ENCODE results near the gene UBE2V1. TPM values are rescaled to one million over a fixed set of nuclear protein-coding genes. Genes with fewer than 3 reads are reported as not detected.
A peak's percentile ranks its signal among the peaks of the same experiment; 100 is the strongest.

The UBE2V1 gene
- total and polyA plus RNA-seq, 2 of the 13 experiments (the other 11 are each of a cell fraction or from before 2014, with no cell fraction given) = 81.3 to 132 TPM

DNA sequence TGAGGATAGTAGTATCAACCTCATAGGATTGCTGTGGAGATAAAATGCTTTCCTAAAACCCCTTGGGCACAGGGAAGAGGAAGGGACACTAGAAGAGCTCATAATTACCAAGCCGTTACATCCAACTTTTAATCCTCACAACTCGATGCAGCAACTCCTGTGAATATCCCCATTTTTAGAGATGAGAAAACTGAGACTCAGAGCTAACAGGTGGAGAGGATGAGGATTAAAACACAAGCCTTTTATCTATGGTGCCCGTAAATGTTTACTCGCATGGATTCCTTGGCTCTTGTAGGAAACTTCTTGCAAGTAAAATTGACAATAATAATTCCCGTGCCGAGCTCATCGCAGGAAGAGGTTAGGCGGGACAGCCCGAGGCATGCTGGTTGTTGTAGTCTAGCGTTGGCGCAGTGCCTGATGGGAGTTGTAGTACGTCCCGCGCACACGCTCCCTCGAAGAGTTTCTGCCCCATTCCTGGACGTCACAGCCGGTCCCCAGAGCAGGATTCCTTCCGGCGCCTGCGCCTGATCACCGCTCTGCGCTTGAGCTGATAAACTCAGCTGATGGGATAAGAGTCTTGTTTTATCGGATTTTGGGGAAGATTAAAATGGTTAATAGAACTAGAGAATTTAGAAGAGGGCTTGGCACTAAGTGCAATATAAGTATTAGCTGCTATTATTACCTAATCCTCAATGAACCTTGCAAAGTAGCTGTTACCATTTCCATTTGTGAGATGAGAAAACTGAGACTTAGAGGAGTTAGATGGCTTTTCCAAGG, 2.8 kb upstream of the UBE2V1 start (continued):
- TF ChIP-seq, protein P1, sequence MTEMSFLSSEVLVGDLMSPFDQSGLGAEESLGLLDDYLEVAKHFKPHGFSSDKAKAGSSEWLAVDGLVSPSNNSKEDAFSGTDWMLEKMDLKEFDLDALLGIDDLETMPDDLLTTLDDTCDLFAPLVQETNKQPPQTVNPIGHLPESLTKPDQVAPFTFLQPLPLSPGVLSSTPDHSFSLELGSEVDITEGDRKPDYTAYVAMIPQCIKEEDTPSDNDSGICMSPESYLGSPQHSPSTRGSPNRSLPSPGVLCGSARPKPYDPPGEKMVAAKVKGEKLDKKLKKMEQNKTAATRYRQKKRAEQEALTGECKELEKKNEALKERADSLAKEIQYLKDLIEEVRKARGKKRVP (CRISPR knock-in tag; IDR thresholded peaks at IDR 0.05) = no peak
- TF ChIP-seq, protein P2, sequence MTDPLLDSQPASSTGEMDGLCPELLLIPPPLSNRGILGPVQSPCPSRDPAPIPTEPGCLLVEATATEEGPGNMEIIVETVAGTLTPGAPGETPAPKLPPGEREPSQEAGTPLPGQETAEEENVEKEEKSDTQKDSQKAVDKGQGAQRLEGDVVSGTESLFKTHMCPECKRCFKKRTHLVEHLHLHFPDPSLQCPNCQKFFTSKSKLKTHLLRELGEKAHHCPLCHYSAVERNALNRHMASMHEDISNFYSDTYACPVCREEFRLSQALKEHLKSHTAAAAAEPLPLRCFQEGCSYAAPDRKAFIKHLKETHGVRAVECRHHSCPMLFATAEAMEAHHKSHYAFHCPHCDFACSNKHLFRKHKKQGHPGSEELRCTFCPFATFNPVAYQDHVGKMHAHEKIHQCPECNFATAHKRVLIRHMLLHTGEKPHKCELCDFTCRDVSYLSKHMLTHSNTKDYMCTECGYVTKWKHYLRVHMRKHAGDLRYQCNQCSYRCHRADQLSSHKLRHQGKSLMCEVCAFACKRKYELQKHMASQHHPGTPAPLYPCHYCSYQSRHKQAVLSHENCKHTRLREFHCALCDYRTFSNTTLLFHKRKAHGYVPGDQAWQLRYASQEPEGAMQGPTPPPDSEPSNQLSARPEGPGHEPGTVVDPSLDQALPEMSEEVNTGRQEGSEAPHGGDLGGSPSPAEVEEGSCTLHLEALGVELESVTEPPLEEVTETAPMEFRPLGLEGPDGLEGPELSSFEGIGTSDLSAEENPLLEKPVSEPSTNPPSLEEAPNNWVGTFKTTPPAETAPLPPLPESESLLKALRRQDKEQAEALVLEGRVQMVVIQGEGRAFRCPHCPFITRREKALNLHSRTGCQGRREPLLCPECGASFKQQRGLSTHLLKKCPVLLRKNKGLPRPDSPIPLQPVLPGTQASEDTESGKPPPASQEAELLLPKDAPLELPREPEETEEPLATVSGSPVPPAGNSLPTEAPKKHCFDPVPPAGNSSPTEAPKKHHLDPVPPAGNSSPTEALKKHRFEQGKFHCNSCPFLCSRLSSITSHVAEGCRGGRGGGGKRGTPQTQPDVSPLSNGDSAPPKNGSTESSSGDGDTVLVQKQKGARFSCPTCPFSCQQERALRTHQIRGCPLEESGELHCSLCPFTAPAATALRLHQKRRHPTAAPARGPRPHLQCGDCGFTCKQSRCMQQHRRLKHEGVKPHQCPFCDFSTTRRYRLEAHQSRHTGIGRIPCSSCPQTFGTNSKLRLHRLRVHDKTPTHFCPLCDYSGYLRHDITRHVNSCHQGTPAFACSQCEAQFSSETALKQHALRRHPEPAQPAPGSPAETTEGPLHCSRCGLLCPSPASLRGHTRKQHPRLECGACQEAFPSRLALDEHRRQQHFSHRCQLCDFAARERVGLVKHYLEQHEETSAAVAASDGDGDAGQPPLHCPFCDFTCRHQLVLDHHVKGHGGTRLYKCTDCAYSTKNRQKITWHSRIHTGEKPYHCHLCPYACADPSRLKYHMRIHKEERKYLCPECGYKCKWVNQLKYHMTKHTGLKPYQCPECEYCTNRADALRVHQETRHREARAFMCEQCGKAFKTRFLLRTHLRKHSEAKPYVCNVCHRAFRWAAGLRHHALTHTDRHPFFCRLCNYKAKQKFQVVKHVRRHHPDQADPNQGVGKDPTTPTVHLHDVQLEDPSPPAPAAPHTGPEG (CRISPR knock-in tag; IDR thresholded peaks at IDR 0.05) = 0 out of 2 replicates have a peak, but pooled peaks have one; percentile 40
- TF ChIP-seq SIN3A (IDR thresholded peaks at IDR 0.05; ENCODE audit: borderline replicate concordance, low read depth, low read length) (peak; percentile 71), REL (CRISPR knock-in tag; conservative IDR thresholded peaks at IDR 0.05) (no peak), ZFP90 (CRISPR knock-in tag; IDR thresholded peaks at IDR 0.05; ENCODE audit: borderline replicate concordance) (no peak), ZNF780A (CRISPR knock-in tag; IDR thresholded peaks at IDR 0.05) (no peak), MED8 (CRISPR knock-in tag; IDR thresholded peaks at IDR 0.05; ENCODE audit: insufficient replicate concordance) (no peak), ASH2L (IDR thresholded peaks at IDR 0.05; ENCODE audit: insufficient read length, low read depth, low read length) (peak; percentile 72), SMC3 (IDR thresholded peaks at IDR 0.05; ENCODE audit: low read length) (peak; percentile 8; the same call in 1 of the 2 replicates), PCBP2 (optimal IDR thresholded peaks at IDR 0.05; ENCODE audit: low read depth, low read length, poor library complexity, severe bottlenecking) (no peak)
- TF ChIP-seq, protein P3, sequence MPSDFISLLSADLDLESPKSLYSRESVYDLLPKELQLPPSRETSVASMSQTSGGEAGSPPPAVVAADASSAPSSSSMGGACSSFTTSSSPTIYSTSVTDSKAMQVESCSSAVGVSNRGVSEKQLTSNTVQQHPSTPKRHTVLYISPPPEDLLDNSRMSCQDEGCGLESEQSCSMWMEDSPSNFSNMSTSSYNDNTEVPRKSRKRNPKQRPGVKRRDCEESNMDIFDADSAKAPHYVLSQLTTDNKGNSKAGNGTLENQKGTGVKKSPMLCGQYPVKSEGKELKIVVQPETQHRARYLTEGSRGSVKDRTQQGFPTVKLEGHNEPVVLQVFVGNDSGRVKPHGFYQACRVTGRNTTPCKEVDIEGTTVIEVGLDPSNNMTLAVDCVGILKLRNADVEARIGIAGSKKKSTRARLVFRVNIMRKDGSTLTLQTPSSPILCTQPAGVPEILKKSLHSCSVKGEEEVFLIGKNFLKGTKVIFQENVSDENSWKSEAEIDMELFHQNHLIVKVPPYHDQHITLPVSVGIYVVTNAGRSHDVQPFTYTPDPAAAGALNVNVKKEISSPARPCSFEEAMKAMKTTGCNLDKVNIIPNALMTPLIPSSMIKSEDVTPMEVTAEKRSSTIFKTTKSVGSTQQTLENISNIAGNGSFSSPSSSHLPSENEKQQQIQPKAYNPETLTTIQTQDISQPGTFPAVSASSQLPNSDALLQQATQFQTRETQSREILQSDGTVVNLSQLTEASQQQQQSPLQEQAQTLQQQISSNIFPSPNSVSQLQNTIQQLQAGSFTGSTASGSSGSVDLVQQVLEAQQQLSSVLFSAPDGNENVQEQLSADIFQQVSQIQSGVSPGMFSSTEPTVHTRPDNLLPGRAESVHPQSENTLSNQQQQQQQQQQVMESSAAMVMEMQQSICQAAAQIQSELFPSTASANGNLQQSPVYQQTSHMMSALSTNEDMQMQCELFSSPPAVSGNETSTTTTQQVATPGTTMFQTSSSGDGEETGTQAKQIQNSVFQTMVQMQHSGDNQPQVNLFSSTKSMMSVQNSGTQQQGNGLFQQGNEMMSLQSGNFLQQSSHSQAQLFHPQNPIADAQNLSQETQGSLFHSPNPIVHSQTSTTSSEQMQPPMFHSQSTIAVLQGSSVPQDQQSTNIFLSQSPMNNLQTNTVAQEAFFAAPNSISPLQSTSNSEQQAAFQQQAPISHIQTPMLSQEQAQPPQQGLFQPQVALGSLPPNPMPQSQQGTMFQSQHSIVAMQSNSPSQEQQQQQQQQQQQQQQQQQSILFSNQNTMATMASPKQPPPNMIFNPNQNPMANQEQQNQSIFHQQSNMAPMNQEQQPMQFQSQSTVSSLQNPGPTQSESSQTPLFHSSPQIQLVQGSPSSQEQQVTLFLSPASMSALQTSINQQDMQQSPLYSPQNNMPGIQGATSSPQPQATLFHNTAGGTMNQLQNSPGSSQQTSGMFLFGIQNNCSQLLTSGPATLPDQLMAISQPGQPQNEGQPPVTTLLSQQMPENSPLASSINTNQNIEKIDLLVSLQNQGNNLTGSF (CRISPR knock-in tag; IDR thresholded peaks at IDR 0.05) = no peak
- TF ChIP-seq, protein P4, sequence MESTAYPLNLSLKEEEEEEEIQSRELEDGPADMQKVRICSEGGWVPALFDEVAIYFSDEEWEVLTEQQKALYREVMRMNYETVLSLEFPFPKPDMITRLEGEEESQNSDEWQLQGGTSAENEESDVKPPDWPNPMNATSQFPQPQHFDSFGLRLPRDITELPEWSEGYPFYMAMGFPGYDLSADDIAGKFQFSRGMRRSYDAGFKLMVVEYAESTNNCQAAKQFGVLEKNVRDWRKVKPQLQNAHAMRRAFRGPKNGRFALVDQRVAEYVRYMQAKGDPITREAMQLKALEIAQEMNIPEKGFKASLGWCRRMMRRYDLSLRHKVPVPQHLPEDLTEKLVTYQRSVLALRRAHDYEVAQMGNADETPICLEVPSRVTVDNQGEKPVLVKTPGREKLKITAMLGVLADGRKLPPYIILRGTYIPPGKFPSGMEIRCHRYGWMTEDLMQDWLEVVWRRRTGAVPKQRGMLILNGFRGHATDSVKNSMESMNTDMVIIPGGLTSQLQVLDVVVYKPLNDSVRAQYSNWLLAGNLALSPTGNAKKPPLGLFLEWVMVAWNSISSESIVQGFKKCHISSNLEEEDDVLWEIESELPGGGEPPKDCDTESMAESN (CRISPR knock-in tag; conservative IDR thresholded peaks at IDR 0.05) = peak; percentile 79; the same call in 1 of the 2 replicates
